Measurements from ENCODE around the gene TMEM82.

DNA sequence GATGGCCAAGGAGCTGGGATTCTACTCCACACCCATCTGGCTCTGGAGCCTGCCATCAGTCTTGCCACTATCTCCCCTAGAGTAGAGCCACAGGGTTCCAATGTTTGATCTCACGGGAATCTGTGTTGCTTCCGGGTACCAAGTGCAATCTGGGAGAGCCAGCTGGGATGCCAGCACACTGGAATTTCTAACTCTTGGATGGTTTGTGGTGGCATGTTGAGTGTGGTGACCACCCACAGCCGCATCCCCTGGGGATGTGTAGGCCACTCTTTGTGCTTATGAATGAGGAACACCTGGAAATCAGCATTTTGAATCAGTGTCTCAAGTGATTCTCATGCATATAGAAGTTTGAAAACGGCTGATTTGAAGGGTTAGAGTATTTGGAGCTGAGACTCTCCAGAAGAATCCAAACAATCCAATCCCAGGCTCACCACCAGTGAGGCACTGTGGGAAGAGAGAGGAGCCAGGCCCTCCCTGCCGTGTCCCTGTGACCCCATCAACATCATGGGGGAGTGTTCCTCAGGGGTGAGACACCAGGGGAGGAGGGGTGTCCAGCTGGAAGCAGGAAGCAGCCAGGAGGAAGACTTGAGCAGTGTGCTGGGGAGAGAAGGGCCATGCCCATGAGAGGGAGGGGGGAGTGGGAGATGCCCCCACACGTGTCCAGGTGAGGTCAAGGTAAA lies 29.7 kb downstream of the TMEM82 start:
- TF ChIP-seq, protein P1, sequence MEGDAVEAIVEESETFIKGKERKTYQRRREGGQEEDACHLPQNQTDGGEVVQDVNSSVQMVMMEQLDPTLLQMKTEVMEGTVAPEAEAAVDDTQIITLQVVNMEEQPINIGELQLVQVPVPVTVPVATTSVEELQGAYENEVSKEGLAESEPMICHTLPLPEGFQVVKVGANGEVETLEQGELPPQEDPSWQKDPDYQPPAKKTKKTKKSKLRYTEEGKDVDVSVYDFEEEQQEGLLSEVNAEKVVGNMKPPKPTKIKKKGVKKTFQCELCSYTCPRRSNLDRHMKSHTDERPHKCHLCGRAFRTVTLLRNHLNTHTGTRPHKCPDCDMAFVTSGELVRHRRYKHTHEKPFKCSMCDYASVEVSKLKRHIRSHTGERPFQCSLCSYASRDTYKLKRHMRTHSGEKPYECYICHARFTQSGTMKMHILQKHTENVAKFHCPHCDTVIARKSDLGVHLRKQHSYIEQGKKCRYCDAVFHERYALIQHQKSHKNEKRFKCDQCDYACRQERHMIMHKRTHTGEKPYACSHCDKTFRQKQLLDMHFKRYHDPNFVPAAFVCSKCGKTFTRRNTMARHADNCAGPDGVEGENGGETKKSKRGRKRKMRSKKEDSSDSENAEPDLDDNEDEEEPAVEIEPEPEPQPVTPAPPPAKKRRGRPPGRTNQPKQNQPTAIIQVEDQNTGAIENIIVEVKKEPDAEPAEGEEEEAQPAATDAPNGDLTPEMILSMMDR (IDR thresholded peaks at IDR 0.05), result no peak
- no peak for TF ChIP-seq POLR2A (IDR thresholded peaks at IDR 0.05)

All from right lobe of liver (tissue), 4 donors.